ENCODE data around the gene ARSG.

ARSG gene

DNA sequence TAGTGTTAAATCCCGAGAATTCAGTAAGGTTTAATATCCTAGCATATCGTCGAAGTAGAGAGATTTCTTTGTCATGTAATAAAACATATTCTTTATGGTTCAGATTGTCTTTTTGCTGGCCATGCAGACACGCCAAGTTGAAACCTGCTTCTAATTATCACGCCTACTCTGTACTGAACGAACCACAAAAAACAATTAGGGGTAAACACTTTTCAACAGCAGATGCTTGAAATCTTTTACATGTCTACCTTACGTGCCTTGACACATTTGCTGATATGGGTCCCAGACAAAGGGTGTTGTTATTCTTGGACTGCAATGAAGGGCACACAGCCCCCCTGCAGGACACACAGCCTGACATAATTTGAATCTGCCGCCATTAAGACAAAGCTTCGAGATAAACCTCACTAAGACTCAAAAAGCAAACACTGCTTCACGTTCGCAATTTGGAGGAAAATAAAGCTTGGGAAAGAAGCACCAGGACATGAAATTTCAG lies 152.7 kb downstream of the ARSG start:
- no peak for DNase-seq (ENCODE audit: low read depth, low spot score)
- TF ChIP-seq, protein P1, sequence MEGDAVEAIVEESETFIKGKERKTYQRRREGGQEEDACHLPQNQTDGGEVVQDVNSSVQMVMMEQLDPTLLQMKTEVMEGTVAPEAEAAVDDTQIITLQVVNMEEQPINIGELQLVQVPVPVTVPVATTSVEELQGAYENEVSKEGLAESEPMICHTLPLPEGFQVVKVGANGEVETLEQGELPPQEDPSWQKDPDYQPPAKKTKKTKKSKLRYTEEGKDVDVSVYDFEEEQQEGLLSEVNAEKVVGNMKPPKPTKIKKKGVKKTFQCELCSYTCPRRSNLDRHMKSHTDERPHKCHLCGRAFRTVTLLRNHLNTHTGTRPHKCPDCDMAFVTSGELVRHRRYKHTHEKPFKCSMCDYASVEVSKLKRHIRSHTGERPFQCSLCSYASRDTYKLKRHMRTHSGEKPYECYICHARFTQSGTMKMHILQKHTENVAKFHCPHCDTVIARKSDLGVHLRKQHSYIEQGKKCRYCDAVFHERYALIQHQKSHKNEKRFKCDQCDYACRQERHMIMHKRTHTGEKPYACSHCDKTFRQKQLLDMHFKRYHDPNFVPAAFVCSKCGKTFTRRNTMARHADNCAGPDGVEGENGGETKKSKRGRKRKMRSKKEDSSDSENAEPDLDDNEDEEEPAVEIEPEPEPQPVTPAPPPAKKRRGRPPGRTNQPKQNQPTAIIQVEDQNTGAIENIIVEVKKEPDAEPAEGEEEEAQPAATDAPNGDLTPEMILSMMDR (IDR thresholded peaks at IDR 0.05; ENCODE audit: insufficient read depth, low read length, missing control alignments), result no peak
- H3K4me3 ChIP-seq (ENCODE audit: low read depth, low read length), result no peak overlapping the region
- ChIA-PET CTCF (interaction anchor here (0.6 to 16.5 kb wide), 6 partner anchors 12 to 183 kb away, joined by 3 to 213 read pairs (median 4); partner anchors contain the start of gene WIPI1), POLR2A (no interaction called here)

DNA sequence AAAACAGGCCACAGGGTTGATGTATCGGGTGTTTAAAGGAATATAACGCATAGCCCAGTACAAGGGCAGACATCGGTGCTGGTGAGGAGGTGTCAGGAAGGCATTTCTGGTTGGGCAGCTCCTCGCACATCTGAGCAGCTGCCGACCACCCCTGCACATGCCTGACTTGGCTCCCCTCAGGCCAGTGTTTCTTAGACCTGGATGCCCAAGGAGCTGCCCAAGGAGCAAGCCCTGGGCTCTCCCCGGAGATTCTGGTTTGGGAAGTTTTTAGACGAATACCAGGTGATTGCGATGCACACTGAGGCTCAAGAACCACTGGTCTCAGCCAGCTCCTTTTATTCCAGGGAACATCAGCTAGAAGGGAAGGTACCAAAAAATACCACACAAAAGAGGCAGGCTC lies 154.4 kb downstream of the ARSG start:
- H3K4me3 ChIP-seq (ENCODE audit: low read depth, low read length), result no peak overlapping the region
- CTCF ChIA-PET, result interaction anchor here (1.0 to 16.5 kb wide), 5 partner anchors 9 to 184 kb away, joined by 4 to 213 read pairs (median 6); no protein-coding TSS in a partner anchor
- POLR2A ChIA-PET, result no interaction called here
- TF ChIP-seq, protein P1 (IDR thresholded peaks at IDR 0.05; ENCODE audit: insufficient read depth, low read length, missing control alignments), result no peak
- no peak for DNase-seq (ENCODE audit: low read depth, low spot score)

DNA sequence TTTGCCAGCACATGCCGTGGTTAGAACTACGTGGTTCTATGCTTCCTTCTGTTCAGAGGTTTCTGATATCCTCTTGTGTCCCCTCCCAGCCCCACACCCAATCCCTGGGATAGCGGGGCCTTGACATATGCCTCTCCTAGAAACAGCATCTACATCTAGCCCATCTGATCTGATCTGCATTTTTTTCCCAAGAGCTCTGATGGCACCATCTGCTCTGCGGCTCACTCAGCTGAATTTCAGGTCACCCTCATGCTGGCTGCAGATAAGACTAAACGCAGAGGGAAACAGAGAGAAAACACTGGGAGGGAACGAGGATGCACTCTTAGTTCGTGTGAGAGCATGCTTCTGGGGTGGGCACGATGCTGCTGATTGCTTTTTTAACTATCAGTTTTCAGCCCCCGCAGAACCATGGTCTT lies 155.3 kb downstream of the ARSG start:
- ChIA-PET CTCF (interaction anchor here (0.8 to 3.8 kb wide), 3 partner anchors 10 to 48 kb away, joined by 3 to 36 read pairs (median 4); no protein-coding TSS in a partner anchor), POLR2A (interaction anchor here (1.2 kb wide), 1 partner anchor 92 kb away, joined by 5 read pairs; no protein-coding TSS in a partner anchor)
- no peak overlapping the region for H3K4me3 ChIP-seq (ENCODE audit: low read depth, low read length)
- DNase-seq (ENCODE audit: low read depth, low spot score), result no peak
- TF ChIP-seq, protein P1 (IDR thresholded peaks at IDR 0.05; ENCODE audit: insufficient read depth, low read length, missing control alignments), result no peak

DNA sequence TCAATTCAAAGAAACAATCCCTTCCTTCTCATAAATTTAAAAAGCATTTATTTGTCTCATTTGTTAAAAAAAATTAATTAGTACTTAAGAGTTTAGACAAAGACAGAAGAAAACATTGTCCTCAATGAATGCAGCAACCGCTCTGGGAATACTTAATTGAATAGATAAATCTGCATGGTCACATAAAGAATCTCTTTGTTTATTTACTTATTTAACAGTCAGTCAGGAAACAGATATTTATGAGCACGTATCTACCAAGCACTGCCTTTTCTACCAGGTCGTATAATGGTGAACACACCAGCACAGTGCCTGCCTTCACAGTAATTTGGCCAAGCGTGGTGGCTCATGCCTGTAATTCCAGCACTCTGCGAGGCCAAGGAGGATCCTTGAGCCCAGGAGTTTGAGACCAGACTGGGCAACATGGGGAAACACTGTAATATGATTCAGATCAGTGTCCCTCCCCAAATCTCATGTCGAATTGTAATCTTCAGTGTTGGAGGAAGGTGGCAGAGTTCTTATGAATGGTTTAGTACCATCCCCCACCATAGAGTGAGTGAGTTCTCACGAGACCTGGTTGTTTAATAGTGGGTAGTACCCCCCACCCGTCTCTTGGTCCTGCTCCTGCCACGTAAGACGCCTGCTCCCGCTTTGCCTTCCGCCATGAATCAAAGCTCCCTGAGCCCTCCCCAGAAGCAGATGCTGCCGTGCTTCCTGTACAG lies 157.9 kb downstream of the ARSG start:
- TF ChIP-seq, protein P1 (IDR thresholded peaks at IDR 0.05; ENCODE audit: insufficient read depth, low read length, missing control alignments), result no peak
- H3K4me3 ChIP-seq (ENCODE audit: low read depth, low read length), result no peak overlapping the region
- CTCF ChIA-PET, result interaction anchor here (1.1 to 2.5 kb wide), 2 partner anchors 12 to 18 kb away, joined by 4 to 19 read pairs; no protein-coding TSS in a partner anchor
- POLR2A ChIA-PET, result no interaction called here
- no peak for DNase-seq (ENCODE audit: low read depth, low spot score)

DNA sequence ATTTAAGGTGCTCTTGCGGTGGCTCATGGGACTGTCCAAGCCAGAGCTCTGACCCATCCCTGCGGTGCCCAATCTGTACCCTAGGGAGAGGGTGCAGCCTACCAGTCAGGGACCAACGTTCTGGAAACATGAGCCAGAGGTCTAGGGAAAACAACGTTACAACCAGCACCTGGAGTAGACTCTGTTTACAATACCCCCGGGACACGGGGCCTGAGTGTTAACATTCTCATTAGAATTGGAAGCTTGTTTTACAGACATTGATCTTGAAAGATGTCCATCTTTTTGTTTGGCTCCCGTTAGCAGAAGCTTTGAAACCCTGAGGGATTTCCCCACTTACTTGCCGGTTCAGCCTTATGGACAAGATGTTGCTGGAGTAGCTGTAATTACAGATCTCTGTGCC lies 159.1 kb downstream of the ARSG start:
- H3K4me3 ChIP-seq (ENCODE audit: low read depth, low read length), result no peak overlapping the region
- DNase-seq (ENCODE audit: low read depth, low spot score), result no peak
- CTCF ChIA-PET, result interaction anchor here (0.8 to 2.5 kb wide), 6 partner anchors 9 to 201 kb away, joined by 3 to 19 read pairs (median 4); no protein-coding TSS in a partner anchor
- POLR2A ChIA-PET, result no interaction called here
- TF ChIP-seq, protein P1 (IDR thresholded peaks at IDR 0.05; ENCODE audit: insufficient read depth, low read length, missing control alignments), result no peak

DNA sequence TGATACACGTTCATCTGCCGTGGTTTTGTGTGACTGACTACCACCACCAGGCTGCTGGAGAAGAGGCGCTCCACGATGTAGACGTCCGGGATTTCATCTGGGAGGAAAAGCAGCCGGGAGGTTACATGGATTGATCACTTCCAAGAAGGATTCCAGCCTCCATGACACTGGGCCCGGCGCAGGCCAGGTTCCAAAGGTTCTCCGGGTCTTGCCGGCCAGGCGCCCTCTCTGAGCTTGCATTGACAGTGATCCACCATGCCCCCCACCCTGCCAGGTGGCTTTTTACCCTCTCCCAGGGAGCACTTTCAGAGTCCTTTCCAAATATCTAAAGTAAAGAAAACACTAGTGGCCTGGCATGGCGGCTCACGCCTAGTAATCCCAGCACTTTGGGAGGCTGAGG lies 159.5 kb downstream of the ARSG start:
- no peak for DNase-seq (ENCODE audit: low read depth, low spot score)
- CTCF ChIA-PET, result interaction anchor here (0.8 to 2.5 kb wide), 5 partner anchors 9 to 201 kb away, joined by 3 to 19 read pairs (median 4); no protein-coding TSS in a partner anchor
- POLR2A ChIA-PET, result no interaction called here
- no peak overlapping the region for H3K4me3 ChIP-seq (ENCODE audit: low read depth, low read length)
- TF ChIP-seq, protein P1 (IDR thresholded peaks at IDR 0.05; ENCODE audit: insufficient read depth, low read length, missing control alignments), result no peak

All from AG04449 (cell line).